Measurements from ENCODE around the gene TYW1B.
"Not testable (repeated sequence)": the region's sequence is repeated elsewhere in the genome, so short reads cannot be mapped to it uniquely, and the experiment has no call there.

TYW1B gene

DNA sequence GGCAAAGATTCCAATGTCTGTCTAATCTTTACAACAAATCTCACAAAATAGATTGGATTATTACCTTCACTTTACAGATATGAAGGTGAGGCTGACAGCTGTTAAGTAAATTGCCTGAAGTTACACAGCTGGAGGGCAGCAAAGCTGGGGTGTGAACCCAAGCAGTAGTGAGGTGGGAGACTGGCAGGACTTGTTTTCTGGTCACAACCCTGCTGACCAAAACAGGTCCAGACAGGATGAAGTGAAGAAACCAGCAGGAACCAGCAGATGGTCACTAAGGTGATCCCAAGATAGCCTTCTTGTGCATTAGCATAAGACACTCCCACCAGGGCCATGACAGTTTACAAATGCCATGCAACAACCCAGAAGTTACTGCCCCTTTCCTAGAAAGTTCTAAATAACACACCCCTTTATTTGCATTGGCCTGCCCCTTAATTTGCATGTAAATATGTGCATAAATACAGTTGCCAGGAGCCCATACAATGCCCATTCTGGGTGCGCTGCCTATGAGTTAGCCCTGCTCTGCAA lies 195.2 kb downstream of the TYW1B start:
- not testable (repeated sequence) for FAIRE-seq; DNase-seq (ENCODE audit: low spot score)

GRCh38 chr7:72628375-72628774 lies 199.6 kb downstream of the TYW1B start:
- FAIRE-seq: peak; percentile 41
- DNase-seq (ENCODE audit: low spot score): not testable (repeated sequence)

GRCh38 chr7:72626428-72627011 lies 201.5 kb downstream of the TYW1B start:
- FAIRE-seq; DNase-seq (ENCODE audit: low spot score): not testable (repeated sequence)

- not testable (repeated sequence) for DNase-seq (ENCODE audit: low spot score); FAIRE-seq
Observed at GRCh38 chr7:72625721-72626423, 202.1 kb downstream of the TYW1B start.

GRCh38 chr7:72622532-72622931 lies 205.5 kb downstream of the TYW1B start:
- no peak for DNase-seq (ENCODE audit: low spot score)
- no peak for FAIRE-seq

DNA sequence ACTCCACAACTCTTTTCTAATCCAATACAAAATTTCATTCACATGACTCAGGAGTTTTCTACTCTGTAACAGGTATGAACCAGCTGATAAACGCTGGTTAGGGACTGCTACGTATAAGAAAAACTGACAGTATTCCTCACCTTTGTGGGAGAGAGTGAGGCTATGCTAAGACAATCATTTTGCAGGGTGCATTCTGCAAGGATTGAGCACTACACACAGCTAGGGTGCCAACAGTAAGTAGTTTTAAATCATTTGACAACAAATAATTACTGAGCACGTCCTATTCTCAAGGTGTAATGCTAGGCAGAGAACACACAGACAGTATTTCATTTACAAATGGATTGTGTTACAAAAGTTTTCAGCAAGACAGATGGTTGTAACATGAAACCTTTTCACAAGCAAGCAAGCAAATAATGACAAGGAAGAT lies 206.2 kb downstream of the TYW1B start:
- not testable (repeated sequence) for FAIRE-seq; DNase-seq (ENCODE audit: low spot score)

DNA sequence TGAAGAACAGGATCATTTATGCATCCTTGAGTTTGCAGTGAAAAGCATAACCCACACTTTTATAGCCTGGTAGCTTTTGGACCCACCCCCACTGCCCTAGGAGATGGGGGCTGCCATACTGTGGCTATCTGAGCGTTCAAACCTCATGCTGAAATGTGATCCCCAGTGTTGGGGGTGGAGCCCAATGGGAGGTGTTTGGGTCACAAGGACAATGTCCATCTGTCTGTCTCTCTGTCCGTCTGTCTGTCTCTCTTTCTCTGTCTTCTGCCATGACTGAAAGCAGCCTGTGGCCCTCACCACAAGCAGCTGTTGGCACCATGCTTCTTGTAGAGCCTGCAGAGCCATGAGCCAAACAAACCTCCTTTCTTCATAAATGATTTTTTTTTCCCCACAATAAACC lies 207.1 kb downstream of the TYW1B start:
- not testable (repeated sequence) for DNase-seq (ENCODE audit: low spot score); FAIRE-seq

DNA sequence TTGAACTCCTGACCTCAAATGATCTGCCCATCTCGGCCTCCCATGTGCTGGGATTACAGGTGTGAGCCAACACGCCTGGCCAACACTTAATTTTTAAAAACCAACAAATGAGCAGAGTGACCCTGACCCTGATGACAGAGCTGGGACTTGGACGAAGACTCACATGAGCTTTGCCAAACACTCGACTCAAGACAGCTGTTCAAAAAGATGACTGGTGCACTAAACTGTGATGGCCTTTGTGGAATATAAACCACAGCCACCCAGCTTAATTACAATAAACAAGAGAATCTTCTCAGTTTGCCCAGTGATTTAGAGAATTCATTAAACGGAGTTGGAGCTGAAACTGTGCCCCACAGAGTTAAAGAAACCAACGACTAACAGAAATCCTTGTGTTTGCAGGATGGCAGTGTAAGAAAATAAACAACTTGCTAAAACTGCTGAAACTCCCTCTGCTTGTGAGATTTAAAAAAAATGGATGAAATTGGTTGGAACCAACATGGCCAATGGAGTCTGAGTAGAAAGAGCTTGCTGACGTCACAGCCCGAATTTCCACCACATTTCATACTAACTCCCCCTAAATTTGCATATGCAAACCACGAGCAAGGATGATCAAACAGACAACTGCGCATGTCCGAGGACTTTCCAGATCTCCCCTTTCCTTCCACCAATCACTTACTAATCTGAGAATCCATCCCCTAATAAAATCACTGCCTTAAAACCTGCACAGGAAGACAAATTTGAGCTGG lies 209.4 kb downstream of the TYW1B start:
- FAIRE-seq; DNase-seq (ENCODE audit: low spot score): not testable (repeated sequence)

GRCh38 chr7:72609761-72610160 lies 218.2 kb downstream of the TYW1B start:
- DNase-seq (ENCODE audit: low spot score): not testable (repeated sequence)

GRCh38 chr7:72607988-72608387 lies 220.0 kb downstream of the TYW1B start:
- FAIRE-seq; DNase-seq (ENCODE audit: low spot score): not testable (repeated sequence)

More at GRCh38 chr7:72609761-72610160, 218.2 kb downstream of the TYW1B start:
- FAIRE-seq: not testable (repeated sequence)

GRCh38 chr7:72605863-72606431 lies 222.1 kb downstream of the TYW1B start:
- not testable (repeated sequence) for DNase-seq (ENCODE audit: low spot score); FAIRE-seq

DNA sequence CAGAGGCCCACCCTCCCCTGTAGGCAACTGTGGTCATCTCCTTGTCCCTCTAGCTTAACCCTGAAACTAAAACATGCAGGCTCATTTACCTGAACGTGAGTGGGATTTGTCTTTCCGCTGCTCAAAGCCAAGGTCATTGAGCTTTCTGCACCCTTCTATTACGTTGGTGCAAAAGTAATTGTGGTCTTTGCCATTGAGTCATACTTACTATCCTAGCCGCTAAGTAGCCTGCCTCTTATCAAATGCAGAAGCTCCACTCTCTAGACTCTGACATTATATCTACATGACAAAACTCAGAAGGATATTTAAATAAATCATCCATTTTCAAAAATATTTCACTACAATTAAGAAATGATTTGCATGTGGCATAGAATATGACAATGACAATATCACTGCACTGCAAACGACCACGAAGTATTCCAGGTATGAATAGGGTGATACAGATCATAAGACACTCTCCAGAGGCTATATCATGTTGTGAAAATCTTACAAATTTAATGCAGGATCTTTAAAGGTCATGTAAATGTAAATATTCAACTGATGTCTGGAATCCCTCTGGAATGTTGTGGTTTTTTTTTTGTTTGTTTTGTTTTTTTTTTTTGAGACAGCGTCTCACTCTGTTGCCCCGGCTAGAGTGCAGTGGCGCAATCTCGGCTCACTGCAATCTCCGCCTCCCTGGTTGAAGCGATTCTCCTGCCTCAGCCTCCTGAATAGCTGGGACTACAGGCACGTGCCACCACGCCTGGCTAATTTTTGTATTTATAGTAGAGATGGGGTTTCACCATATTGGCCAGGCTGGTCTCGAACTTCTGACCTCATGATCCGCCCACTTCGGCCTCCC lies 223.0 kb downstream of the TYW1B start:
- FAIRE-seq; DNase-seq (ENCODE audit: low spot score): not testable (repeated sequence)

- not testable (repeated sequence) for FAIRE-seq; DNase-seq (ENCODE audit: low spot score)
Observed at GRCh38 chr7:72603476-72603875, 224.5 kb downstream of the TYW1B start.

GRCh38 chr7:72603073-72603472 lies 224.9 kb downstream of the TYW1B start:
- DNase-seq (ENCODE audit: low spot score) (no peak), FAIRE-seq (no peak)

DNA sequence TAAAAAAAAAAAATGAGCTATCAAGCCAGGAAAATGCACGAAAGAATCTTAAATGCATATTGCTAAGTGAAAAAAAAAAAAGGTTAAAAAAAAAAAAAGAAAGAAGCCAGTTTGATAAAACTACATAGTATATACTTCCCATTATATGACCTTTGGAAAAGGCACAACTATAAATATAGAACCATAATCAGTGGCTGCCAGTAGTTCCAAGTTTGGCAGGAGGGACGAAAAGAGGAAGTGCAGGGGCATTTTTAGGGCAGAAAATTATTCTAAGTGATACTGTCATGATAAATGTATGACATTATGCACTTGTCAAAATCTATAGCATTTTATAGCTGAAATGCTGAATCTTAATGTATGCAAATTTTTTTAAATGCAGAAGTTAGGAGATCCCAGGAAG lies 226.3 kb downstream of the TYW1B start:
- not testable (repeated sequence) for FAIRE-seq; DNase-seq (ENCODE audit: low spot score)

DNA sequence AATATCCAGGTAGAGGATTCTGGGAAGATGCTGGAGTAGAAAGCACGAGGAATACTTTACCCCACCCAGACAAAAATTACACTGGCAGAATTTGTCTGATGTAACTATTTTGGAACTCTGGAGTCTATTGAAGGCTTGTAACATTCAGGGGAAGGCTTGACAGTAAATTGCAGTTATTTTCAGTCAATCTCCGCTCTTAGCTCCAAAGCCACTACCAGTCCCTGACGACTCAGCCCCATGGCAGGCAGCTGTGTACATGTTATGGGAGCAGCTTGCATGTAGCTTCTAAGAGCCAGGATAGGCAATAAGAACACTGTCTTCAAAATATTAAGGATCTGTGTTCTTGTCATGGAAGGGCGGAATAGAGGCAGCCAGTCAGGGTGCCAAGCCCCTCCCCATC lies 238.0 kb downstream of the TYW1B start:
- not testable (repeated sequence) for DNase-seq (ENCODE audit: low spot score); FAIRE-seq

DNA sequence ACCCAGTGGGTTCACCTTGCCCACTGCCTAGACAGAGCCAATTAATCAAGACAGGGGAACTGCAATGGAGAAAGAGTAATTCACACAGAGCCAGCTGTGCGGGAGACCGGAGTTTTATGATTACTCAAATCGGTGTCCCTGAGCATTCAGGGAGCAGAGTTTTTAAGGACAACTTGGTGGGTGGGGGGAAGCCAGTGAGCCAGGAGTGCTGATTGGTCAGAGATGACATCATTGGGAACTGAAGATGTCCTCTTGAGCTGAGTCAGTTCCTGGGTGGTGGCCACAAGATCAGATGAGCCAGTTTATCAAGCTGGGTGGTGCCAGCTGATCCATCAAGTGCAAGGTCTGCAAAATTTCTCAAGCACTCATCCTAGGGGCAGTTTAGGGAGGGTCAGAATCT lies 240.7 kb downstream of the TYW1B start:
- DNase-seq (ENCODE audit: low spot score); FAIRE-seq: not testable (repeated sequence)

DNA sequence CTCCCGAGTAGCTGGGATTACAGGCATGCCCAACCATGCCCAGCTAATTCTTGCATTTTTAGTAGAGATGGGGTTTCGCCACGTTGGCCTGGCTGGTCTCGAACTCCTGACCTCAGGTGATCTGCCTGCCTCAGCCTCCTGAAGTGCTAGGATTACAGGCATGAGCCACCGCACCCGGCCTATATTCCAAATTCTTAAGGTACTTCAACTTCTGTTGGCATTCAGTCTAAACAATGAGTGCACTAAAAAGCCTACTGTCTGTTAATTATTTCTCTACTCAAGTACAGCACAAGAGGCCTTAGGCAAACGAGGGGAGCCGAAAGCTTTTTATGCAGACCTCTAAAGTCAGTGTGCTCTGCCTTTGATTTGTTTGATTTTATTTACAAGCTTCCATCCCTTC lies 243.4 kb downstream of the TYW1B start:
- not testable (repeated sequence) for FAIRE-seq

GRCh38 chr7:72583620-72584361 lies 244.2 kb downstream of the TYW1B start:
- not testable (repeated sequence) for FAIRE-seq; DNase-seq (ENCODE audit: low spot score)

More for the DNA sequence above, 243.4 kb downstream of the TYW1B start:
- DNase-seq (ENCODE audit: low spot score): not testable (repeated sequence)

All from RCC 7860 (cell line).